MM.1S (cell line): ENCODE data around the gene MAP3K15.

Source experiments
- DNase-seq: peaks from one replicate; pipeline ENCODE4 v3.0.0-alpha.2; 2015
- H2AFZ ChIP-seq: fragments of 300-600 bp; sonication (generic); 2 replicates; pipeline ENCODE4 v1.6.0; 2016; ENCODE audit warnings: antibody characterized with exemption, low read length
- H3F3A ChIP-seq: fragments of 300-600 bp; sonication (generic); 2 replicates; pipeline ENCODE4 v1.6.1; 2016; ENCODE audit warnings: mild to moderate bottlenecking, antibody characterized with exemption, low read length, moderate library complexity, mixed read lengths; ENCODE audit not compliant: insufficient read depth
- H3K27ac ChIP-seq: fragments of 300-600 bp; sonication (generic); 2 replicates; pipeline ENCODE4 v1.5.1; 2016; ENCODE audit warnings: mild to moderate bottlenecking, low read length
- H3K27me3 ChIP-seq: fragments of 300-600 bp; sonication (generic); replicated peaks from 2 replicates; pipeline ENCODE4 v1.6.0; 2016; ENCODE audit warnings: low read length; ENCODE audit not compliant: insufficient read depth
- H3K36me3 ChIP-seq: fragments of 300-600 bp; sonication (generic); replicated peaks from 2 replicates; pipeline ENCODE4 v1.6.1; 2016; ENCODE audit warnings: mild to moderate bottlenecking, low read length, mixed read lengths; ENCODE audit not compliant: insufficient read depth
- H3K4me1 ChIP-seq: fragments of 300-600 bp; sonication (generic); 2 replicates; pipeline ENCODE4 v1.6.1; 2016; ENCODE audit warnings: low read length, mixed read lengths
- H3K4me2 ChIP-seq: fragments of 300-600 bp; sonication (generic); 2 replicates; pipeline ENCODE4 v1.6.0; 2016; ENCODE audit warnings: low read depth, low read length
- H3K4me3 ChIP-seq: fragments of 300-600 bp; sonication (generic); 2 replicates; pipeline ENCODE4 v1.5.1; 2016; ENCODE audit warnings: low read length, mixed read lengths
- H3K79me2 ChIP-seq: fragments of 300-600 bp; sonication (generic); 2 replicates; pipeline ENCODE4 v1.6.1; 2016; ENCODE audit warnings: mixed run types, low read length, mixed read lengths
- H3K9ac ChIP-seq: fragments of 300-600 bp; sonication (generic); 2 replicates; pipeline ENCODE4 v1.6.1; 2016; ENCODE audit warnings: low read length, mixed read lengths
- H3K9me2 ChIP-seq: fragments of 300-600 bp; sonication (generic); replicated peaks from 2 replicates; pipeline ENCODE4 v1.6.1; 2016; ENCODE audit warnings: mild to moderate bottlenecking, low read length, mixed read lengths; ENCODE audit not compliant: insufficient read depth
- H3K9me3 ChIP-seq: fragments of 300-600 bp; sonication (generic); replicated peaks from 2 replicates; pipeline ENCODE4 v1.6.1; 2016; ENCODE audit warnings: mild to moderate bottlenecking, low read length, mixed read lengths; ENCODE audit not compliant: insufficient read depth
- H4K20me1 ChIP-seq: fragments of 300-600 bp; sonication (generic); 2 replicates; pipeline ENCODE4 v1.6.1; 2016; ENCODE audit warnings: mild to moderate bottlenecking, low read length, moderate library complexity, mixed read lengths; ENCODE audit not compliant: insufficient read depth
- EZH2 ChIP-seq: fragments of 300-600 bp; sonication (generic); optimal IDR thresholded peaks from 2 replicates; pipeline ENCODE3; 2017; ENCODE audit warnings: low read depth, mild to moderate bottlenecking, antibody characterized with exemption, low read length, mixed read lengths
- EZH2phosphoT487 ChIP-seq: fragments of 300-600 bp; sonication (generic); IDR thresholded peaks from 2 replicates; pipeline ENCODE4 v1.6.1; 2018; ENCODE audit warnings: antibody characterized with exemption, low read length
- TF ChIP-seq, protein P1 (sequence below): fragments of 300-600 bp; sonication (generic); IDR thresholded peaks from 2 replicates; pipeline ENCODE4 v1.5.1; 2016; ENCODE audit warnings: antibody characterized with exemption, low read length, mixed read lengths

Gene MAP3K15

DNA sequence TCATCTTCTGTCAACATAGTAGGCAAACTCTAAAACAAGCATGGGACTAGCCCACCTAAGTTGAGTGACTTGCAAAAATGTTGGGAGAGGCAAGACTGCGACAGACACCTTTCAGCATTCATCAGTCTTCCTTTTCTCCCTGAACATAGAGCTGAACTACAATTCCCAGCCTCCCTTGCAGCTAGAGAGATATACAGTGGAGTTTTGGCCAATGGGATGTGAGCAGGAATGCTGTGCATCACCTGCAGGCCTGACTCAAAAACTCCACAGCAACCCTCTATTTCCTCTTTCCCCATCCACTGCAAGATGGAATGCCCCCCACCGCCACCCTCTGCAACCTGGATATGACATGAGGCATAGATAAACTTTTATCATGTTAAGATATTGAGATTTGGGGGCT lies 105.0 kb downstream of the MAP3K15 start:
- Histone ChIP-seq H3K4me2 (no peak overlapping the region), H3K9me3 (no peaks in the 10 kb centered on the region), H3K79me2 (no peaks in the 10 kb centered on the region), H3K9me2 (no peaks in the 10 kb centered on the region), H3K9ac (no peak overlapping the region), H3K36me3 (no peaks in the 10 kb centered on the region), H3F3A (no peaks in the 10 kb centered on the region), H3K4me3 (no peak overlapping the region), H3K27me3 (no peaks in the 10 kb centered on the region), H3K4me1 (no peaks in the 10 kb centered on the region), H3K27ac (no peak overlapping the region), H2AFZ (no peak overlapping the region), H4K20me1 (no peaks in the 10 kb centered on the region)
- TF ChIP-seq EZH2phosphoT487: no peak
- no peak for TF ChIP-seq EZH2
- TF ChIP-seq, protein P1, sequence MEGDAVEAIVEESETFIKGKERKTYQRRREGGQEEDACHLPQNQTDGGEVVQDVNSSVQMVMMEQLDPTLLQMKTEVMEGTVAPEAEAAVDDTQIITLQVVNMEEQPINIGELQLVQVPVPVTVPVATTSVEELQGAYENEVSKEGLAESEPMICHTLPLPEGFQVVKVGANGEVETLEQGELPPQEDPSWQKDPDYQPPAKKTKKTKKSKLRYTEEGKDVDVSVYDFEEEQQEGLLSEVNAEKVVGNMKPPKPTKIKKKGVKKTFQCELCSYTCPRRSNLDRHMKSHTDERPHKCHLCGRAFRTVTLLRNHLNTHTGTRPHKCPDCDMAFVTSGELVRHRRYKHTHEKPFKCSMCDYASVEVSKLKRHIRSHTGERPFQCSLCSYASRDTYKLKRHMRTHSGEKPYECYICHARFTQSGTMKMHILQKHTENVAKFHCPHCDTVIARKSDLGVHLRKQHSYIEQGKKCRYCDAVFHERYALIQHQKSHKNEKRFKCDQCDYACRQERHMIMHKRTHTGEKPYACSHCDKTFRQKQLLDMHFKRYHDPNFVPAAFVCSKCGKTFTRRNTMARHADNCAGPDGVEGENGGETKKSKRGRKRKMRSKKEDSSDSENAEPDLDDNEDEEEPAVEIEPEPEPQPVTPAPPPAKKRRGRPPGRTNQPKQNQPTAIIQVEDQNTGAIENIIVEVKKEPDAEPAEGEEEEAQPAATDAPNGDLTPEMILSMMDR: no peak
- DNase-seq: no peak

DNA sequence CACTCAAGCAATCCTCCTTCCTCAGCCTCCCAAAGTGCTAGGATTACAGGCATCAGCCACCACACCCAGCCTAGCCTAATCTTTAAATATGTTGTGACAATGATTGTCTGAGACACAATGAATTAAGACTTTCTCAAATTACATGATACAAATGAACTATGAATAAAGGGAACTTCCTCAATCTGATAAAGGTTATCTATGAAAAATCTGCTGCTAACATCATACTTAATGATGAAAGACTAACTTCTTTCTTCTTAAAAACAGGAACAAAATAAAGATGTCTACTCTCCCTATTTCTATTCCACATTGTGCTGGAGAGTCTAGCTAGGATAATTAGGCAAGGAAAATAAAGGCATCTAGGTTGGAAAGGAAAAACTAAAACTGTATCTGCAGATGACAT lies 111.6 kb downstream of the MAP3K15 start:
- no peak overlapping the region for H3K4me3 ChIP-seq
- H3K9ac ChIP-seq: no peak overlapping the region
- H3K36me3 ChIP-seq: no peaks in the 10 kb centered on the region
- TF ChIP-seq EZH2phosphoT487: no peak
- TF ChIP-seq EZH2: no peak
- H3K27me3 ChIP-seq: no peaks in the 10 kb centered on the region
- no peak overlapping the region for H2AFZ ChIP-seq
- H3K9me2 ChIP-seq: no peaks in the 10 kb centered on the region
- no peaks in the 10 kb centered on the region for H3F3A ChIP-seq
- H3K79me2 ChIP-seq: no peaks in the 10 kb centered on the region
- no peaks in the 10 kb centered on the region for H4K20me1 ChIP-seq
- no peak overlapping the region for H3K4me2 ChIP-seq
- H3K9me3 ChIP-seq: no peaks in the 10 kb centered on the region
- DNase-seq: no peak
- H3K4me1 ChIP-seq: no peaks in the 10 kb centered on the region
- no peak overlapping the region for H3K27ac ChIP-seq

DNA sequence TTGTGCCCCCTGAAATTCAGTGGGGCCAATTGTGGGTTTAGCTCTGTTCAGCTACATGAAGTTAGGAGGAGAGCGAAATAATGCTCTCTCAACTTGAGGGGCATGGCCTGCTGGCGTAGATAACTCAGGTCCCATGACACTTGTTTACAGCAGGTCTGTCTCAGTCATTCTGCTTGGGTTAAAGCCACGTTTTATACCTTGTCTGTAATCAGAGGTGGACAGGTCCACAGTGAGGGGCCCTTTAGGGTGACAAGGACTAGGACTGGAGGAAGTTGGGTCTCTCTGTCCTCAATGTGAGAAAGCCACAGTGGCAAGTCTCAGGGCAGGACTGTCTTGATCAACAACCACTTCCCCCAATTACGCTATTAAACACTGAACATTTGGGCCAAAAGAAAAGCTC lies 122.6 kb downstream of the MAP3K15 start:
- no peak overlapping the region for H3K9ac ChIP-seq
- no peak overlapping the region for H3K4me3 ChIP-seq
- no peak for DNase-seq
- no peaks in the 10 kb centered on the region for H3K79me2 ChIP-seq
- no peaks in the 10 kb centered on the region for H3K27me3 ChIP-seq
- H3K9me3 ChIP-seq: no peaks in the 10 kb centered on the region
- no peaks in the 10 kb centered on the region for H3K4me1 ChIP-seq
- no peak overlapping the region for H3K4me2 ChIP-seq
- H4K20me1 ChIP-seq: no peaks in the 10 kb centered on the region
- H3K27ac ChIP-seq: no peak overlapping the region
- H3F3A ChIP-seq: no peaks in the 10 kb centered on the region
- H3K9me2 ChIP-seq: no peaks in the 10 kb centered on the region
- no peak overlapping the region for H2AFZ ChIP-seq
- no peak for TF ChIP-seq EZH2phosphoT487
- TF ChIP-seq, protein P1: no peak
- no peak for TF ChIP-seq EZH2
- H3K36me3 ChIP-seq: no peaks in the 10 kb centered on the region

DNA sequence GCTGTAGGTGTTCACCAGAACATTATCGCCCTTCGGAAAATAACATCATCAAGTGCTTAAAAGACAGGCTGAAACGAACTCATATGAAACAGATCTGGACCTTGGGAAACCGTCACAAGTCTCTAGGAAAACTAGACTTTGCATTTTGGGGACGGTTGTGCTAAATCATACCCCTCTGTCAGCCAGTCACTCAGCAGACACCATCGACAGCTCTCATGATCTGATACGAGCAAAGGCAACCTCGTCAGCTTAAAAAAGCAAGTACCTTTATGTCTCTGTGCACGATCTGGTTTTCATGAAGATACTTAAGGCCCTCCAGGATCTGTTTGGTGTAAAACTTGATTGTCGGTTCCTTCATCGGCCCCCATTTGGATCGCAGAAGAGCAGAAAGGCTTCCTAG lies 123.2 kb downstream of the MAP3K15 start:
- Histone ChIP-seq H3K9me3 (no peaks in the 10 kb centered on the region), H3K4me2 (no peak overlapping the region), H3K27me3 (no peaks in the 10 kb centered on the region), H3K4me1 (no peaks in the 10 kb centered on the region), H3K9me2 (no peaks in the 10 kb centered on the region), H3F3A (no peaks in the 10 kb centered on the region), H3K36me3 (no peaks in the 10 kb centered on the region), H3K9ac (no peak overlapping the region), H3K79me2 (no peaks in the 10 kb centered on the region), H3K27ac (no peak overlapping the region), H4K20me1 (no peaks in the 10 kb centered on the region), H3K4me3 (no peak overlapping the region), H2AFZ (no peak overlapping the region)
- DNase-seq: no peak
- no peak for TF ChIP-seq EZH2phosphoT487
- TF ChIP-seq EZH2: no peak
- TF ChIP-seq, protein P1: no peak
